Astrocyte of the spinal cord (primary cell): Measurements from ENCODE around the gene SAG.

Experiments
- DNase-seq: peaks from one replicate; pipeline ENCODE4 v3.0.0; 2011; ENCODE audit warnings: low read depth, low spot score
- H3K4me3 ChIP-seq: 2 replicates; pipeline ENCODE4 v1.5.1; 2011; ENCODE audit warnings: low read depth, mild to moderate bottlenecking, low read length, moderate library complexity
- in situ Hi-C: cut with HindIII; loops from 2 replicates; pipeline ENCODE4 v1.10.0; 2017; ENCODE audit warnings: low sequenced_read_pairs
- TF ChIP-seq, protein P1 (sequence below): IDR thresholded peaks from 2 replicates; pipeline ENCODE4 v1.5.1; 2012; ENCODE audit warnings: low read depth, mild to moderate bottlenecking, low read length, inconsistent platforms

The SAG gene

DNA sequence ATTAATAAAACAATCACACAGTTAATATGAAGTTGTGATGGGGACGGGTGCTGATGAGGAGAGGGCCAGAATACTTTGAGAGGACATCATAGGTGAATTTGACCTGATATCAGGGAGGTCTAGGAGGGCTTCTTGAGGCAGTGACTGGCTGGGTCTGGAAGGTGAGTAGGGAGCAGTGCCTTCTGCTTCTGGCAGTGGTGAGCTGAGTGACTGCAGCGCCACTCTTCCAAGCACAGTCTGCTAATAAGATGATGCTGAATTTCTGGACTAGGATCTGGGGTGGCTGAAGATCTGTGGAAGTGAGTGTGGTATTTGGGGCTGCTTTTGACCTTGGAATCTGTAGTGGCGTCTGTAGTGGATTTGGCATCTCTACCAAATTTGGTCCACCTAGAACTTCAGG lies 52.2 kb downstream of the SAG start:
- H3K4me3 ChIP-seq, result no peak overlapping the region
- no peak for DNase-seq
- TF ChIP-seq, protein P1, sequence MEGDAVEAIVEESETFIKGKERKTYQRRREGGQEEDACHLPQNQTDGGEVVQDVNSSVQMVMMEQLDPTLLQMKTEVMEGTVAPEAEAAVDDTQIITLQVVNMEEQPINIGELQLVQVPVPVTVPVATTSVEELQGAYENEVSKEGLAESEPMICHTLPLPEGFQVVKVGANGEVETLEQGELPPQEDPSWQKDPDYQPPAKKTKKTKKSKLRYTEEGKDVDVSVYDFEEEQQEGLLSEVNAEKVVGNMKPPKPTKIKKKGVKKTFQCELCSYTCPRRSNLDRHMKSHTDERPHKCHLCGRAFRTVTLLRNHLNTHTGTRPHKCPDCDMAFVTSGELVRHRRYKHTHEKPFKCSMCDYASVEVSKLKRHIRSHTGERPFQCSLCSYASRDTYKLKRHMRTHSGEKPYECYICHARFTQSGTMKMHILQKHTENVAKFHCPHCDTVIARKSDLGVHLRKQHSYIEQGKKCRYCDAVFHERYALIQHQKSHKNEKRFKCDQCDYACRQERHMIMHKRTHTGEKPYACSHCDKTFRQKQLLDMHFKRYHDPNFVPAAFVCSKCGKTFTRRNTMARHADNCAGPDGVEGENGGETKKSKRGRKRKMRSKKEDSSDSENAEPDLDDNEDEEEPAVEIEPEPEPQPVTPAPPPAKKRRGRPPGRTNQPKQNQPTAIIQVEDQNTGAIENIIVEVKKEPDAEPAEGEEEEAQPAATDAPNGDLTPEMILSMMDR, result no peak
- in situ Hi-C loops, result no loop called here

DNA sequence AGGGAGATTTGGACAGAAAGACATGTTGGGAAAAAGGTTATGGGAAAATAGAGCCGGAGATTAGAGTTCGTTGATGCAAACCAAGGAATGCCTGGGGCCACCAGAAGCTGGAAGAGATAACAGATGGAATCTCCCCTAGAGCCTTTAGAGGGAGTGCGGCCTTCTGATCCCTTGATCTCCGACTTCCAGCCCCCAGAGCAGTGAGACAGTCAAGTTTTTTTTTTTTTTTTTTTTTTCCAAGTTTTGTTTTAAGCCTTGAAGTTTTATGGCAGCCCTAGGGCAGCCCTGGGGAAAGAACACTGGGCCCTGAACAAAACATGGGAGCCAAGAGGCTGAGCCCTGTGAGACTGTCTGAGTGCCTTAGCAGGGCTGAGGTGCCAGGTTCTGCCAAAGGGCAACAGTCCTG lies 53.2 kb downstream of the SAG start:
- no peak overlapping the region for H3K4me3 ChIP-seq
- in situ Hi-C loops, result no loop called here
- DNase-seq, result no peak
- TF ChIP-seq, protein P1, result no peak

DNA sequence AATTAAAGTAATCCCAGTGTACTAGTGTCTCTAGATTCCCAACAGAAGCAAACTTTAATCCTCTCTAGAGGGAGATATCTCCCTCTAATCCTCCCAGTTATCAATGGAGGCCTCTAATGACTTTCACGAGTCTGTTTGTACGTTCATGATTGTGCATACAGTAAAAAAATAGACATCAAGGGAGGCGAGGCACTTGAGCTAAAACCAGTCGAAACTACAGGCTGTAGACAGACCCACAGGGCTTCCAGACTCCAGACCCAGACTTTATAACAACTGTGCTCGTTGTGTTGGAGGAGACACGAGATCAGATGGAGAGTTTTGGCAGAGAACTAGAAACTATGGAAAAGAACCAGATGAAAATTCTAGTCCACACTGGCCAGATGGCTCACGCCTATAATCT lies 53.7 kb downstream of the SAG start:
- in situ Hi-C loops, result no loop called here
- no peak overlapping the region for H3K4me3 ChIP-seq
- TF ChIP-seq, protein P1, result no peak
- DNase-seq, result no peak

- H3K4me3 ChIP-seq, result no peak overlapping the region
- DNase-seq, result no peak
- in situ Hi-C loops, result no loop called here
- TF ChIP-seq, protein P1, result no peak
Measured at GRCh38 chr2:233362742-233363141, 55.1 kb downstream of the SAG start.

GRCh38 chr2:233363744-233364235 lies 56.2 kb downstream of the SAG start:
- H3K4me3 ChIP-seq, result no peak overlapping the region
- TF ChIP-seq, protein P1, result no peak
- no peak for DNase-seq
- in situ Hi-C loops, result no loop called here

DNA sequence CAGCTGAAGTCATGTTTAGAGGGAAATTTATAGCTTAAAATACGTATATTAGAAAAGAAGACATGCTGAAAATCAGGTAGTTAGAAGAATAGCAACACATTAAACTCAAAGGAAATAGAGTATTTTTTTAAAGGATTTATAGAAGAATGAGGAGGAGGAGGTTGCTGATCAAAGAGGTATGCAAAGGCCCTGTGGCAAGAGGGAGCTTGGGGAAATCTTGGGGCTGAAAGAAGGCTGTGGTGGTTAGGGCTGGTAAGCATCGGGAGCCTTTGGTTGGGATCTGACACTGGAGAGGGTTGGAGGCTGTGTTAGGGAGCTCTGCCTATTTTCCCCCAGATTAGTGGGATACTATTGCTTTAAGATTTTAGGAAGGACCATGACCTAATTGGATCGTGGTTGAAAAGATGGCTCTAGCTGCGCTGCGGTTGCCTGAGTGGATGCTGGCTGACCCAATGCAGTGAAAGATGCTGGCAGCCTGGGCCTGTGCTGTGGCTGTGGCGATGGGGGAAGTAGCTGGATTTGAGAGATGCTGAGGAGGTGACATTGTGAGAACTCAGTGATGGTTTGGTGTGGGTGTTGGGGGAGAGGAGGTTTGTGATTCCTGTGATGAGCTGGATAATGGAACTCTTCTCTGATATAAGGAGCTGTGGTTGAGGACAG lies 58.4 kb downstream of the SAG start:
- TF ChIP-seq, protein P1, result no peak
- no peak for DNase-seq
- H3K4me3 ChIP-seq, result no peak overlapping the region
- in situ Hi-C loops, result no loop called here
